ENCODE data around the gene CD19. TPM values are rescaled to one million over a fixed set of nuclear protein-coding genes. Genes with fewer than 3 reads are reported as not detected.

Gene CD19
- not detected in 5 replicates for total RNA-seq (2022; extraction: Qiagen RNA extraction)

DNA sequence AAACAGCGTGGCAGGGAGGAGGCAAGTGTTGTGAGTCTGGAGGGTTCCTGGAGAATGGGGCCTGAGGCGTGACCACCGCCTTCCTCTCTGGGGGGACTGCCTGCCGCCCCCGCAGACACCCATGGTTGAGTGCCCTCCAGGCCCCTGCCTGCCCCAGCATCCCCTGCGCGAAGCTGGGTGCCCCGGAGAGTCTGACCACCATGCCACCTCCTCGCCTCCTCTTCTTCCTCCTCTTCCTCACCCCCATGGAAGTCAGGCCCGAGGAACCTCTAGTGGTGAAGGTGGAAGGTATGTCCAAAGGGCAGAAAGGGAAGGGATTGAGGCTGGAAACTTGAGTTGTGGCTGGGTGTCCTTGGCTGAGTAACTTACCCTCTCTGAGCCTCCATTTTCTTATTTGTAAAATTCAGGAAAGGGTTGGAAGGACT is at the start of gene CD19:
TSS of gene CD19 (plus strand) at position 171 of the 425 bp plus-strand sequence. CDS start at position 201, 30 bp downstream.

DNA sequence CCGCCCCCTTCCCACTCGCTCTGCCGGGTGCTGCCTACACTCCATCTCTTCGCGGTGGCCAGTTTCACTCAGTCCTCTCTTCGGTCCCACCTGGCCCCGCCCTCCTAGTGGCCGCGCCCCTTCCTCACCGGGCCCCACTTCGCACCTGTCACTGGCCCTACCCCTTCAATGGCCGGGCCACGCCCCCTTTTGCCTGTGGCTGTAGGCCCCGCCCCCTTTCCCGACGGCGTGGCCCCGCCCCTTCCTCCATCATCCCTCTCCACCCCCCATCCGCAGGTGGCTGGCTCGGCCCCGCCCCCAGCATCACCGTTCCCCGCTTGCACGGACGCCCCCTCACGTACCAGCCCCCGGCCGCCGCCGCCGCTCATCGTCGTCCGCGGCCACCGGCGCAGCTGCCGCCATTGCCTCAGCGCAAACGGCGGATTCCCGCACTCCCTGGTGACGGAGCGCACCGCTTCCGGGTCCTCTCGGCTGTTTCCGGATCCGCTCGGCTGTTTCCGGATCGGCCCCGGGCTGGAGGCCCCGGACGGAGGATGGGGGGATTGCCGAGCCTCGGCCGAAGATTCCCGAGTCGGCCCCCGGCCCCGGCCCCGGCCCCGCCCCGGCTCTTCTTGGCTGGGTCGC is 6.9 kb upstream of the CD19 start, which contains the start of gene RABEP2:
TSS of gene RABEP2 (minus strand) at position 477 of the 624 bp plus-strand sequence. CDS start at position 402, 75 bp downstream.

DNA sequence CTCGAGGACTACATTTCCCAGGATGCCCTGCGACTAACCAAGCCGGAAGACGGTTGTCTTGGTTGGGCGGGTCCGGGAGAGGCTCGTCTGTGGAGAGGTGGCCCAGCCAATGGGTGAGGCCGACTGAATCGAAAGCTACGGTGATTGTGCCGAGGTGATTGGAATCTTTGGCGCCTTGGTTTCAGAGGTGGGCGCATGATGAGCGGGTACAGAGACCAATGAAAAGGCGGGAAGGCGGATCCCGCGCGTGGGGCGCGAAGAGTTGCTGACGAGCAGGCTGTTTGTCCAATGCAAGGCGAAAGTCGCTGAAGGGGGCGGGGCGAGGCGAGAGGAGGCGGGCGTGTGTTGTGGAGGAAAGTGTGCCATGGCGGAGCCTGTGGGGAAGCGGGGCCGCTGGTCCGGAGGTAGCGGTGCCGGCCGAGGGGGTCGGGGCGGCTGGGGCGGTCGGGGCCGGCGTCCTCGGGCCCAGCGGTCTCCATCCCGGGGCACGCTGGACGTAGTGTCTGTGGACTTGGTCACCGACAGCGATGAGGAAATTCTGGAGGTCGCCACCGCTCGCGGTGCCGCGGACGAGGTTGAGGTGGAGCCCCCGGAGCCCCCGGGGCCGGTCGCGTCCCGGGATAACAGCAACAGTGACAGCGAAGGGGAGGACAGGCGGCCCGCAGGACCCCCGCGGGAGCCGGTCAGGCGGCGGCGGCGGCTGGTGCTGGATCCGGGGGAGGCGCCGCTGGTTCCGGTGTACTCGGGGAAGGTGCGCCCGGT is 19.1 kb downstream of the CD19 start, which contains the start of gene NFATC2IP:
TSS of gene NFATC2IP (plus strand) at position 290 of the 762 bp plus-strand sequence. CDS start at position 365, 75 bp downstream.

DNA sequence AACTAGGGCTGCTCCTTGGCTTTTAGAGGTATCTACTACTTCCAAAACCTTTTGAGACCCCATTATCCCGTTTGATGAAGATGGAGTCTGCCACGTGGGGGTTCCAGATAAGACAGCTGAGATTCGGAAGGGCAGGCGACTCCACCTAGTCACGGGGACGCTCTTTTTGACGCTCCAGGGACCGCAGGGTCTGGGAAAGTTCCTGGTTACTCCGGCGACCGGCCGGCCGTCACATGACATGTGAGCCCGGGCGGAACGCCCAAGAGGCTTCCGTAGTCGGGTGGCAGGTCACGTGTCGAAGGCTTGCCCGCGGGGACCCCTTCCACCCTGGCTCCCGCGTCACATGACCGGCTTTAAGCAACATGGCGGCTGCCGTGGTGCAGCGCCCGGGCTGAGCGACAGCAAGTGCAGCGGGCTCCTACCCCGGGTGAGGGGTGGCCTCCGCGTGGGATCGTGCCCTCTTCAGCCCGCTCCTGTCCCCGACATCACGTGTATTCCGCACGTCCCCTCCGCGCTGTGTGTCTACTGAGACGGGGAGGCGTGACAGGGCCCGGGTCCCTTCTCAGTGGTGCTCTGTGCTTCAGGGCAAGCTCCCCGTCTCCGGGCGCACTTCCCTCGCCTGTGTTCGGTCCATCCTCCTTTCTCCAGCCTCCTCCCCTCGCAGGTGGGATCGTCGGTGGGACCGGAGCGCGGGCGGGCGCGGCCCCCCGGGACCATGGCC is 42.8 kb downstream of the CD19 start, which contains the start of gene SPNS1:
TSS of gene SPNS1 (plus strand) at position 342 of the 721 bp plus-strand sequence. CDS start at position 716, 374 bp downstream.

DNA sequence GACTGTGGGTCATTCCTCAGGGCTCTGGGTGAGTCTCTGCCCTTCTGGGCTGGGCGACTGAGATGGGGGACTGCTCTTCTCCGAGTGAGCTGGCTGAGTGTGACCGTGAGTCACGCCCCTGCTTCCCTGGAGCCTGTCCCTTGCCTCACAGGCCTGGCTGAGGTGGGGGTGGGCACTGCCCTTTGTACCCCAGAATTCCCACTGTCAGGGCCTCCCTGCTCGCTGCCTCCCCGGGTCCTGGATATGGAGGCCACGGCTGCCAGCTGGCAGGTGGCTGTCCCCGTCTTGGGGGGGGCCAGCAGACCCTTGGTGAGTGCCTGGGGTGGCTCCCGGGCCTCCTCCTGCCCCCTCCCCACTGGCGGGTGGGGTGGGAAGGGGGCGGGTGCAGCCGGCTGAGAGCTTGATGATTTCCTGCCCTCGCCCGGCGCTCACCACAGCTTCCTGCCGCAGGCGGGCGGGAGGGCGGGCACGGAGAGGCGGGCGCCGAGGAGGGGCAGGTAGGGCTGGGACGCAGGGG is 52.9 kb downstream of the CD19 start, which contains the start of gene LAT:
TSS of gene LAT (plus strand) at position 434 of the 517 bp plus-strand sequence. CDS start 366 bp downstream, outside the sequence.

Other genes starting within 250 kb of the CD19 start
- 193 to 400 TPM (median 345 TPM) in 5 replicates for gene EIF3C, start 220.5 kb upstream of the CD19 start, total RNA-seq (2022; extraction: Qiagen RNA extraction)
- gene NPIPB9, start 180.2 kb upstream of the CD19 start, total RNA-seq (2022; extraction: Qiagen RNA extraction), result 0.88 to 2.5 TPM (median 1.5 TPM) in 5 replicates
- gene ATXN2L, start 109.0 kb upstream of the CD19 start, total RNA-seq (2022; extraction: Qiagen RNA extraction), result 85.3 to 130 TPM (median 118 TPM) in 5 replicates
- 219 to 319 TPM (median 284 TPM) in 5 replicates for gene TUFM, start 85.6 kb upstream of the CD19 start, total RNA-seq (2022; extraction: Qiagen RNA extraction)
- gene SH2B1, start 68.1 kb upstream of the CD19 start, total RNA-seq (2022; extraction: Qiagen RNA extraction), result 21.5 to 29.4 TPM (median 28.3 TPM) in 5 replicates
- gene ATP2A1, start 53.5 kb upstream of the CD19 start, total RNA-seq (2022; extraction: Qiagen RNA extraction), result 1.3 to 3.8 TPM (median 1.9 TPM) in 5 replicates
- gene RABEP2, start 6.7 kb upstream of the CD19 start, total RNA-seq (2022; extraction: Qiagen RNA extraction), result 7.8 to 10.8 TPM (median 9.0 TPM) in 5 replicates
- gene NFATC2IP, start 19.0 kb downstream of the CD19 start, total RNA-seq (2022; extraction: Qiagen RNA extraction), result 18.0 to 32.6 TPM (median 24.3 TPM) in 5 replicates
- 50.2 to 80.3 TPM (median 73.2 TPM) in 5 replicates for gene SPNS1, start 42.8 kb downstream of the CD19 start, total RNA-seq (2022; extraction: Qiagen RNA extraction)
- 2.5 to 5.8 TPM (median 3.9 TPM) in 5 replicates for gene LAT, start 53.1 kb downstream of the CD19 start, total RNA-seq (2022; extraction: Qiagen RNA extraction)

All from A549 treated with Mapracorat at 1 μM for 4 hours (cell line).